DMS 273 (cell line): ENCODE results near the gene KCTD20.
"Not testable (repeated sequence)": the region's sequence is repeated elsewhere in the genome, so short reads cannot be mapped to it uniquely, and the experiment has no call there.

Source experiments
- DNase-seq: peaks from one replicate; lab custom pipeline; 2025; ENCODE audit not compliant: unreplicated experiment; lab: John Stamatoyannopoulos, UW

KCTD20 gene

DNA sequence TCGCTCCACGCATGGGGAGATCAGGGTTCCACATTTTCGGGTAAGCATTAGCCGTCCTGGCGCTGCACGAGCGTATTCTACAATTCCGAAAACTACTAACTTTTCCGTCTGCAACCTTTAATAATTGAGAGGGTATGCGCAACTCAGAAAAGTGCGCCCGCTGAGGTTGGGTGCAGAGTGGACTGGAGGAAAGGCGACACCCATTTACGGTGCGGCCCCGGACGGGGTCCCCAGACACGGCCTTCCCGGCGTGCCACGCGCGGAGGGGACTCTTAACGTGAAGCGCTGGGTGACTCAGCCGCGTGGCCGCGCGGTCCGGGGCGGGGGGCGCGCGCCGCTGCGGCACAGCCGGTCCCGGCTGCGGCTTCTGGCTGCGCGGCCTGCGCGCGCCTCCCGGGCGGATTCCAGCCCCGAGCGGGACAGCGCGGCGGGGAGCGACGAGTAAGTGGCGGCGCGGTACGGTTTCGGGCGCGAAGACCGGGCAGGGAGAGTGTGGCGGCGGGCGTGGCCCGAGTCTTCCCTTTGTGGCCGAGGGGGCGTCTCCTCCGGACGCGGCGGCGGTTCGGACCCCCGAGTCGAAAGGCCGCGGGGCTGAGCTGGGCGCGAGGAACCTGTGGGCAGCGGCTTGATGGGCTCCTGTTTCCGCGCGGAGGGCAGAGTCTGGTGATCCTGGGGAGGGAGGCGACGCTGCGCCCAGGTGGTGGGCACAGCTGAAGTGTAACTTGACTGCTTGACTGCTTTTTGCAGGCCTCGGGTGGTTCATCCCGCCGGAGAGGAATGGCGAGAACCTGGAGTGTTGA lies at the start of gene KCTD20, which contains the start of gene PXT1:
KCTD20 (plus strand) TSS at position 330 of the 800 bp plus-strand sequence. CDS start 27,098 bp downstream, outside the sequence.
PXT1 (minus strand) TSS at position 184 of the 800 bp plus-strand sequence. CDS start 16,772 bp downstream, outside the sequence.
- DNase-seq = peak; percentile 97

DNA sequence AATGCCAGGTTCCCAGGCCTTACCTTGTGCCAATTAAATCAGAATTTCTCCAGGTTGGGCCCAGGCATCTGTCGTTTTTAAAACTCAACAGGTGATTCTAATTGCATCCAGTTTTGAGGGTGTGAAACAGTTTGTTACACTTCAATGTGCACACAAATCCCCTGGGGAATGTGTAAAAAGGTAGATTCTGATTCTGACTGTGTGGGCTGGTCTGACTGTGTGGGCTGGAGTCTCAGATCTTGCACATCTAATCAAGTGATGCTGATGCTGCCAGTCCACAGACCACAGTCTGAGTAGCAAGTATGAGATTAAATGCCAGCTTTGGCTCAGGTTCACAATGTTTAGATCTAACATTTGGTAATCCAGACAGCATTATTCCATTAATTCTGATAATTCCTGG lies 42.8 kb upstream of the KCTD20 start:
- no peak for DNase-seq

DNA sequence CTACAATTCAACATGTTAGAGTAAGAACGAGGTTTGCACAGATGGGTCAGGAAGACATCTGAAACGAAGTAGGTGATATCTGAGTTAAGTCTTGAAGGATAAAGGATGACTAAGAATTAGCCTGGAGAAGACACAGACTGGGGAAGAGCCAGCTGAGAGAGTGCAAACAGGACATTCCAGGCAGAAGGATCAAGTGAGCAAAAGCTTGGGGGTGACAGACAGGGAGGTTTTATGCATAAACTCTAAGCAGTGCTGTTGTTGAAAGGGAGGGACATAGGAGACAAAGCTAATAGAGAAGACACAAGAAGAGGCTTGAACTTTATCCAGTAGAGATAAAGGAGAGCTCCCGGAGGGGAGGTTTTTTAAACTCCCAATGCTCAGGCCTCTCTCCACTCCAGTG lies 40.3 kb upstream of the KCTD20 start:
- no peak for DNase-seq

DNA sequence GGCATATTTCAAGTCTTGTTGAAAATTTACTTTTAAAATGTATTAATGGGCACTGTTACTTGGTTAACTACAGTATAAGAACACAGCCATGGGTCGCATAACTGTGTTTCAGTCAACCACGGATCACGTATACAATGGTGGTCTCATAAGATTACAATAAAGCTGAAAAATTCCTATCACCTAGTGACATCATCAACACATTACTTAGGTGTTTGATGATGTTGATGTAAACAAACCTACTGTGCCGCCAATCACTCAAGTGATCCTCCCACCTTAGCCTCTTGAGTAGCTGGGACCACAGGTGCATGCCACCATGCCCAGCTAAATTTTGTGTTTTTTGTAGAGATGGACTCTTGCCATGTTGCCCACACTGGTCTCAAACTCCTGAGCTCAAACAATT lies 38.6 kb upstream of the KCTD20 start:
- DNase-seq = no peak

DNA sequence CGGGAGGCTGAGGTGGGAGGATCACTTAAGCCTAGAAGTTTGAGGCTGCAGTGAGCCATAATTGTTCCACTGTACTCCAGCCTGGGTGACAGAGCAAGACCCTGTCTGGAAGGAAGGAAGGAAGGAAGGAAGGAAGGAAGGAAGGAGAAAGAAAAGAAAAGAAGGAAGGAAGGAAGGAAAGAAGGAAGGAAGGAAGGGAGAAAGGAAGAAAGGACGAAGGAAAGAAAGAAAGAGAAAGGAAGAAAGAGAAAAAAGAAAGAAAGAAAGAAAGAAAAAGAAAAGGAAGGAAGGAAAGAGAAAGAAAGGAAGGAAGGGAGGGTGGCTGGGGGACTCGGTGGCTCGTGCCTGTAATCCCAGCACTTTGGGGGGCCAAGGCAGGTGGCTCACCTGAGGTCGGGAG lies 33.1 kb upstream of the KCTD20 start:
- DNase-seq = not testable (repeated sequence)

DNA sequence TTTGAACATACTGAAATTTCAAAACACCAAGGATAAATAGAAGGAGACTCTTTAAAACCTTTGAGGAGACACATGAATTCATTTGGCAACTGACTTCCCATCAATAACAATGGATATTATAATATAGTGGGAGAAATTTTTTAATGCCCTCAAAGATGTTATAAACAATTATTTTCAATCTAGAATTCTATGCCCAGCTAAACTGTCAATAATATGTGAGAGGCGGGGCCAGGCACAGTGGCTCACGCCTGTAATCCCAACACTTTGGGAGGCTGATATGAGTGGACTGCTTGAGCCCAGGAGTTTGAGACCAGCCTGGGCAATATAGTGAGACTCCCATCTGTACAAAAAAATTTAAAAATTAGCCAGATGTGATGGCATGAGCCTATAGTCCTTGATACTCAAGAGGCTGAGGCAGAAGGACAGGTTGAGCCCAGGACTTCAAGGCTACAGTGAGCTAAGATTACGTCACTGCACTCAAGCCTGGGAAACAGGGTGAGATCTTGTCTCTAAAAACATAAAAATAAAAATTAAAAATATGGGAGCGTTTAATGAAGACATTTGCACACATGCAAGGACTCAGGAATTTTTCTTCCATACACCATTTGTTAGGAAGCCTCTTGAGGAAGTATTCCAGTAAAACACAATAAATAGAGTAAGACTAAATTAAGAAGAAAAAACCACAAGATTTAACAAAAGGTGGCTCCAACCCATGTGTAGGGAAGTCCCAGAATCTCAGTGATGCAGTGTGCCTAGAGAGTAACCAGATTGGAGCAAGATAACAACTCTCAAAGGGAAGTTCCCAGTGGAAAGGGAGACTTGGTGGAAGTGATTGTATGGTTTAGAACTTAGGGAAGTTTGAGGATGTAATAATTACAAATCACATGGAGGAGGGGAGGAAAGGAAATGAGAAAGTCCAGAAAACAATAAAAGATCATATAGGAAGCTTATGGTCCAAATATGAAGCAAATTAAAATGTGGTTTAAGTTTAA lies 29.0 kb upstream of the KCTD20 start:
- DNase-seq = no peak

DNA sequence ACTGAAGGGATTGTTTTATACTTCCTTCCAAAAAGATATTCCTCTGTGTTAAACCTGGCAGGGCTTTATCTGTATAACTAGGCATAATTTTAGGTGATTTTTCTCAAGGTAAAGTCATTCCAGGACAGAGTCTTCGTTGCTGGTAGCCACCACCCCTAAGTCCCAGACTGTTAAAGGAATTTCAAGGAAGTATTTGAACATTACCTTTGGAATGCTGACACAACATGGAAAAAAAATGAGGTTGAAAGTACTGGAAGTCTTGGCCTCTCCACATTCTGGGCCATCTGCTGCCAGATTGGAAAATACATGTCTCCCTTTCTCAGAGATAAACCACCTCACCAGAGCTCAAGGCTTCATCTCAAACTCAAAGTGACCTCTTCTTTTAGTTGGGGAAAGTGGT lies 28.3 kb upstream of the KCTD20 start:
- peak; percentile 29 for DNase-seq

DNA sequence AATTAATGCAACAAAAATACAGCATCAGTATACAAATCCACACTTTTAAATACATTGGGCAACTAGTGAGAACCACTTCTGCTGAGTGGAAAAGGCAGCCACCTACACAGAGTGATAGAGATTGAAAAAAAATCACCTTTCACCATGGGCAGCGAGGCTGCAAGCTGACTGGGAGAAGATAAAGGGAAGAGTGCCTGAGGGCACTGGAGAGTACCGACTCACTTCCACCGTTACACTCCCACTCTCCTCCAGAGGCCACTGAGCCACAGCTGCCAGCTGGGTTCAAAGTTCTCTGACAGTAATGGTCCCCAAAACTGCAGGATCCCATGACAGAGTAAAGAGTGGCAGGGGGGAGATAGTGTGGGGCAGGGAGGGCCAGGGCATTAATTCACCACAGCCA lies 24.2 kb upstream of the KCTD20 start:
- no peak for DNase-seq

DNA sequence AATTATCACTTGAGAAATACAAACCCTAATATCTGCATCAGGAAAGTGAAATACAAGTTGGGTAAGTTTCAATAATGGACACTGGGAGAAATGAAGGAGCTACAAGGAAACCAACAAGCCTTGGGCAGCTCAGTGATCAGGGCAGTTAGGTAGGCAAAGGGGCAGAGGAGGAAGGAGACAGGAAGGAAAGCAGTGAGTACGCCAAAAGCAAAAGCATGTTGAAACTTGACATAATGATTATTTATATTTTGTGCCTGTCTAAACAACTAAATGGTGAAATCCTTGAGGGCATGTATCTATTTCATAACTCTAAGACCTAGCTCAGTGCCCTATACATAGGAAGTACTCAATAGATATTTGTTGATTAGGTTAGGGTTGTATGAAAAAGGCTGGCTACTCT lies 23.5 kb upstream of the KCTD20 start:
- no peak for DNase-seq

DNA sequence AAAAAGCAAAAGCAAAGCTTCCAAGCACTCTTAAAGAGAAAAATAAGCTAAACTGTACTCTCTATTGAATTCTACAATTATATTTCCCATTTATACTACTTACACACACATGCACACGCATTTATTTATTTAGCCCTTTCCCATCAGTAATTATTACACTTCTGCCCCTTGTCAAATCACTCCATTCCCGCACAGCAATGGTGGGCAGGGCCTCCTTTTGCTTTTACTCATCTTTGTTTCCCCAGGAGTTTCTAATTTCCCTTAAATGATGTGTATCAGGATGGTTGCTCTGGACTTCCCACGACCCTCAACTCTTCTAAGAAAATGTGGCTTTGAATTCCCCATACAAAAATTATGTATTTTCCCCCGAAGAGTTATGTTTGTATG lies 20.1 kb upstream of the KCTD20 start:
- no peak for DNase-seq

DNA sequence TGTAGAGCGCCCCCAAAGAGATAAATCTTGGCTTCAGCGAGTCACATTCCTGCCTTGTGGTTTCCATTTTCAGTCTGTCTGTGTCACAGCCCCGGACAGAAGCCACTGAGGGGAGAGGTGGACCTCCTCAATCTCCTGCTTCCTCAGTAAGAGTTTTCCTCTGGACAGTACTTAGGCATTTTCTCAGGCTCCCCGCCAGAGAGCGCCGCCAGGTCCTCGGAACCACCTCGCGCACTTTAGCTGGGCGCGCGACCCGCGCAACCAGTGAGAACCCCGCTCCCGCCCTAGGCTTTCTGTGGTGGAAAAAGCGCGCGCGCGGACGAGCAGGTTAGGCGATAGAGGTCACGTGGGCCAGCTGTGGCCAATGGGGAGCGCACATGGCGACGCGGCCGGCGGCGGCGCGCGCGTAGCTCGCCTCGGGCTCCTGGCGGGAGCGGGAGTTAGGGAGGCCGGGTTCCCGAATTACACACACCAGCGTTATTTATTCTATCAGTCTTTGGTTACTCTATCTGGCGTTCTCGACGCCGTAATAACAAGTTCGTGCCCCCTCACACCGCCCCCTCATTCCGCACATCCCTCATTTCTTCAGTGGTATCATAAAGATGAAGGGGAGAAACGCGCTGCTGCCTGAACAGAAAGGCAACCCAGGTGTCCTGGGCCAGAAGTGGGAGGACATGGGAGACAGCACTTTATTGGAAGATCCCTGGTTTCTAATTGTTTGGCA lies 19.5 kb upstream of the KCTD20 start:
- DNase-seq = peak; percentile 100

DNA sequence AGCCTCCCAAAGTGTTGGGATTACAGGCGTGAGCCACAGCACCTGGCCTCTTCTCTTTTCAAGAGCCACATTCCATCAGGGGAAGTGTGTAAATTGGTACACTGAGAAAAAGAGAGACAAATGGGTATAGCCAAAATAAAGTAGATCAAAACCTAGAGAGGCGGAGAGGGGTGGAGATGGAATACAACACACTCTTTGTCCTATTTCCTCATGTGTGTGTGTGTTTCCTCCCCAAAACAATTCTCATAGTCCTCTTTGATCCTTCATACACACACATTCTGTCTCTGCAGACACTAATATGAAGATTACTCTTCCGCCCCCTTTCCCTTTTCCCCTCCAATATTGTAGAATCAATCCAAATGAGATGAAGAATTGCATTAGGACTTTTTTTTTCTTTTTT lies 16.2 kb upstream of the KCTD20 start:
- DNase-seq = no peak

DNA sequence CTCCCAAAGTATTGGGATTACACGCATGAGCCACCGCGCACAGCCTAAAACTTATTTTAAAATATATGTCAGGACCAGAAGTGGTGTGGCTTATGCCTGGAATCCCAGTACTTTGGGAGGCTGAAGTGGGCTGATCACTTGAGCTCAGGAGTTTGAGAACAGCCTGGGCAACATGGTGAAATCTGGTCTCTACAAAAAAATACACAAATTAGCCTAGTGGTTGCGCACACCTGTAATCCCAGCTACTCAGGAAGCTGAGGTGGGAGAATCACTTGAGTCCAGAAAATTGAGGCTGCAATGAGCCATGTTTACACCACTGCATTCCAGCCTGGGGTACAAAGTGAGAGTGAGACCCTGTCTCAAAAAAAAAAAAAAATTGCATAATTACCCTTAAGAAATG lies 13.9 kb upstream of the KCTD20 start:
- DNase-seq = peak; percentile 22

DNA sequence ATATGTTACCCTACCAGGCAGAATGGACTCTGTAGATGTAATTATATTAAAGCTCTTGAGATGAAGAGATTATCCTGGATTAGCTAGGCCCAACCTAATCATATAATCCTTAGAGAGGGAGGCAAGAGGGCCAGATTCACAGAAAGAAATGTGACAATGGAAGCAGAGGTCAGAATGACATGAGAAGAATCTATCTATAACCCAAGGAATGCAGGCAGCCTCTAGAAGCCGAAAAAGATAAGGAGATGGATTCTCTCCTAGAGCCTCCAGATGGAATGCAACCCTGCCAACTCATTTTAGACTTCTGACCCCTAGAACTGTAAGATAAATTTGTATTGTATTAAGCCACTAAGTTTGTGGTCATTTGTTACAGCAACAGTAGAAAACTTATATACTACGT lies 12.4 kb upstream of the KCTD20 start:
- no peak for DNase-seq

DNA sequence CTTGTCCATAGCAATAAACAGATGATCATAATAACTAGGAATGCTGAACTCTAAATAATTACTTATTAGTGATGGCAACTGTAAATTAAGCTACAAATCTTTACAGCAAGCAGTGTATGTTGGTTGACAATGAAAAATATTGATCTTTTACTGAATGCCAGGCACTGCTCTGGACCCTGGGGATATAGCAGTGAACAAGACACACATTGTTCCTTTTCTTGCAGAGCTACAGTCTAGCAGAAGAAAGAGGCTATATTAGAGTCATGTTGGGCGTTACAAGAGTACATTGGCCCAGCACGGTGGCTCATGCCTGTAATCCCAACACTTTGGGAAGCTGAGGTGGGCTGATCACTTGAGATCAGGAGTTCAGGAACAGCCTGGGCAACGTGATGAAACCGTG lies 11.6 kb upstream of the KCTD20 start:
- DNase-seq = no peak

DNA sequence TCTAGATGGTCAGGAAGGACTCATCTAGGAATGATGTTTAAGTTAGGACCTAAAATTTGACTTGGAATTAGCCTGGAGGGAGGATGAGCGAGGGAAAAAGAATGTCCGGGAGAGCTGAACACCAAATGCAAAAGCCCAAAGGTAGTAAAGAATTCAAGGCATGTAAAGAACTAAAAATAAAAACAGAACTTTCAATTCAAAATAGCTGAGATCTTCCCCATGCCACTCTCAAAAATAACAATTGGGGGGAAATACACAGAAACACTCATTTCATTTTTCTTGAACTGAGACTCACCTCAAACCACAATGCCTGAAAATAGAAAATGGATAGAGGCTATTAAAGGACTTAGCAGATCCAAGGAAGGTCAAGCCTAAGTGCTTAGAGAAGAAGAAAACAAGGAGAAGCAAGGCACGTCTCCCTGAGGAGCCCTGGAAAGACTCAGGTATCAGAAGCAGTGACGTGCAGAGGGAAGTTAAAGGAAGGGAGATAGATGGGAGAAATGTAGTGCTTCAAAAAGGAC lies 10.6 kb upstream of the KCTD20 start:
- no peak for DNase-seq

DNA sequence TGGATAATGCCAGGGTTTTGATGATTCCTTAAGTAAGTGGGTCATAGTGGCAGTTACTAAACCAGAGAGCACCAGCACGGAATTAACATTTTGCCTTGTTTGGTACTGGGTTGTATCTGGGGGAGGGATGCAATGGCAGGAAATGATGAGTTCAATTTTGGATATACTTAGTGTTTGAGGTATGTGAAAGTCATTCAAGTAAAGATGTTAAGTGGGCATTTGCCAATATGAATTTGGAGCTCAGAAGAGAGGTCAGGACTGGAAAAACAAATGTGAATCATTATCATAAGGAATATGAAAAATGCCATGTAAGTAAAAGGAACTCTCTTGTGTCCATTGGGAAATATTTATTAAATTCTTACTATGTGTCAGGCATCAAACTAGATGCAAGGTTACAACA lies 6.3 kb upstream of the KCTD20 start:
- DNase-seq = no peak

DNA sequence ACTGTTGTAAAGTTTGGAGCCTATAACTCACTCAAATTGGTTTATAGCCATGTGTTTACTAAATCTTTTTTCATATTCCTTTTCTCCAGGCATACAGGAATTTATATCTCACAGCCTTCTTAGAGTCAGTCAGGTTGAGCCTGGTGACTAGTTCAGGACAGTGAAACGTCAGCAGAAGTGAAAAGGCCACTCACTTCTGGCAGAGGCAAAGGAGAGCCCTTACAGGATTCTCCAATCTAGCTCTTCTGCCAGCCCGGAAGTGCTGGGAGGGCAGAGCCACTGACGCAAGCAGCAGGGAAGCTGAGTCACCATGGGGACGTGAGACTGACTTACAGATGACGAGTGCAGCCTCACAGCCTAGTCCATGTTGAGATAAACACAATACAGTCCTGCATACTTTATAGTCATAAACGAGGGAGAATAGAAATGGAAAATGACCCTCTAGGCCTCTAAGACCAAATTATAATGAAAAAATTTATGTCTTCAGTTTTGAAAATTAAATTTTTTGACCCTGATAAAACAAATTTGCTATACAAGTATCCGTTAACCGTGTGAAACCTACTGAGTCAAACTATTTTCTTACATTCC lies 1.4 kb upstream of the KCTD20 start:
- peak; percentile 96 for DNase-seq

DNA sequence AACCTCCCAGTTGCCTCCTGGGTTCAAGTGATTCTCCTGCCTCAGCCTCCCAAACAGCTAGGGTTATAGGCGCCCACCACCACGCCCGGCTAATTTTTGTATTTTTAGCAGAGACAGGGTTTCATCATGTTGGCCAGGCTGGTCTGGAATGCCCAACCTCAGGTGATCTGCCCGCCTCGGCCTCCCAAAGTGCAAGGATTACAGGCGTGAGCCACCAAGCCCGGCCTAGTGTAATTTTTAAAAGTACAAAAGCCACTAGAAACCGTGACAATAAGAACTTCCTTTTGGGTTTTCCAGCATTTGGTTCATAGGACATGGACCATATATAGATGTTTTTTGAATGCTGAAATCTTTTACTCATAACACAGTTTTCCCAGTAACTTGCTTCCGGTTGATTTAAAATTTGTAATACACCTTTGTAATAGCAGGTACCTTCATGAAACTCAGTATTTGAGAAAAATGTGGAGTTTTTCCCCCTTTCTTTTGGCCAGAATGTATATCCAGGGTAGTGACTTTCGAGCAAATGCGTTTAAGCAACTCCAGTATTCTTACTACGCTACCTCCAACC lies 613 bp upstream of the KCTD20 start:
- DNase-seq = no peak
